ENCODE results near the gene STAG2.
"Not testable (repeated sequence)": the region's sequence is repeated elsewhere in the genome, so short reads cannot be mapped to it uniquely, and the experiment has no call there.

DNA sequence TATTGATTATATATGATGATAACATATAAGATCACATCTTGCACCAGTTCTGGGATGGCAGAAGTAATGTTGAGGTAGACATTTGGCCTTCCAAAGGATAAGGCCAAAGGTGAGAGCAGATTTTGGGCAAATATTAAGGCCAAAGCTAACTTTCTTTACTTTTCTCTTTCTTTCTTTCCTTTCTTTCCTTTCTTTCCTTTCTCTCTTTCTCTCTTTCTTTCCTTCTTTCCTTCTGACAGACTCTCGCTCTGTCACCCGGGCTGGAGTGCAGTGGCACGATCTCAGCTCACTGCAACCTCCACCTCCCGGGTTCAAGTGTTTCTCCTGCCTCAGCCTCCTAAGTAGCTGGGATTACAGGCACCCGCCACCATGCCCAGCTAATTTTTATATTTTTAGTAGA, 170.9 kb downstream of the STAG2 start:
- TF ChIP-seq, protein P1, sequence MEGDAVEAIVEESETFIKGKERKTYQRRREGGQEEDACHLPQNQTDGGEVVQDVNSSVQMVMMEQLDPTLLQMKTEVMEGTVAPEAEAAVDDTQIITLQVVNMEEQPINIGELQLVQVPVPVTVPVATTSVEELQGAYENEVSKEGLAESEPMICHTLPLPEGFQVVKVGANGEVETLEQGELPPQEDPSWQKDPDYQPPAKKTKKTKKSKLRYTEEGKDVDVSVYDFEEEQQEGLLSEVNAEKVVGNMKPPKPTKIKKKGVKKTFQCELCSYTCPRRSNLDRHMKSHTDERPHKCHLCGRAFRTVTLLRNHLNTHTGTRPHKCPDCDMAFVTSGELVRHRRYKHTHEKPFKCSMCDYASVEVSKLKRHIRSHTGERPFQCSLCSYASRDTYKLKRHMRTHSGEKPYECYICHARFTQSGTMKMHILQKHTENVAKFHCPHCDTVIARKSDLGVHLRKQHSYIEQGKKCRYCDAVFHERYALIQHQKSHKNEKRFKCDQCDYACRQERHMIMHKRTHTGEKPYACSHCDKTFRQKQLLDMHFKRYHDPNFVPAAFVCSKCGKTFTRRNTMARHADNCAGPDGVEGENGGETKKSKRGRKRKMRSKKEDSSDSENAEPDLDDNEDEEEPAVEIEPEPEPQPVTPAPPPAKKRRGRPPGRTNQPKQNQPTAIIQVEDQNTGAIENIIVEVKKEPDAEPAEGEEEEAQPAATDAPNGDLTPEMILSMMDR (IDR thresholded peaks at IDR 0.05; ENCODE audit: low read depth, low read length) = not testable (repeated sequence)
- not testable (repeated sequence) for TF ChIP-seq EZH2phosphoT487 (IDR thresholded peaks at IDR 0.05; ENCODE audit: low read depth)
